ENCODE results near the gene GRHL3. TPM values are rescaled to one million over a fixed set of nuclear protein-coding genes. Genes with fewer than 3 reads are reported as not detected.
"Not testable (repeated sequence)": the region's sequence is repeated elsewhere in the genome, so short reads cannot be mapped to it uniquely, and the experiment has no call there.

The GRHL3 gene
- polyA plus RNA-seq (2011; rRNA removed): 0.04 TPM in 1 of 2 replicates, not detected in the other
- polyA minus RNA-seq (2011; rRNA and poly(A)+ RNA removed): not detected in 2 replicates

DNA sequence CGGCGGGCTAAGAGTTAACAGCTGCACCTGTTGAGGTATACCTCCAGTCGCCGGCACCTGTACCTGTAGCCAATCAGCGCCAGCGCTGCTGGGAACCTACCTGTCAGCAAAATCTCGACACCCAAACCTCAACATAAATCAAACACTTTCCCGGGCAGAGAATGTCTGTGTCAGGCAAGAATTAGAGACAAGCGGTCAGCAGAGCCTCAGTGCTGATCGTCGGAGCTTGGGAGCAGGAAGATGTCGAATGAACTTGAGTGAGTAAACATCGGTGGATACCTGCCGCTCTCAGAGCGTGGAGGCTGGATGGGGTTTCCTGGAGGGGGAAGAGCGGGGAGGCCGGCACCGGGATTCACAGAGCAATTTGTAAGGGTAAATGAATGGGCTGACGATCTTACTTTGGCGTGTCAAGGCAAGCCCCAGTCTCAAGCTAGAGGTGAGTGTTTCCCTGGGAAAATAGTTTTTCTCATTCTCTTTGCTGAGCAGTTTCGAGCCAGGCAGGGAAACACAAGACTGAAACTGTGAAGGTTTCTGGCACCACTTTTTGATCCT lies at the start of gene GRHL3:
GRHL3 (plus strand) TSS at position 46 of the 552 bp plus-strand sequence; CDS start at position 241, 195 bp downstream.
- DNase-seq (ENCODE audit: low read depth, low spot score): no peak

DNA sequence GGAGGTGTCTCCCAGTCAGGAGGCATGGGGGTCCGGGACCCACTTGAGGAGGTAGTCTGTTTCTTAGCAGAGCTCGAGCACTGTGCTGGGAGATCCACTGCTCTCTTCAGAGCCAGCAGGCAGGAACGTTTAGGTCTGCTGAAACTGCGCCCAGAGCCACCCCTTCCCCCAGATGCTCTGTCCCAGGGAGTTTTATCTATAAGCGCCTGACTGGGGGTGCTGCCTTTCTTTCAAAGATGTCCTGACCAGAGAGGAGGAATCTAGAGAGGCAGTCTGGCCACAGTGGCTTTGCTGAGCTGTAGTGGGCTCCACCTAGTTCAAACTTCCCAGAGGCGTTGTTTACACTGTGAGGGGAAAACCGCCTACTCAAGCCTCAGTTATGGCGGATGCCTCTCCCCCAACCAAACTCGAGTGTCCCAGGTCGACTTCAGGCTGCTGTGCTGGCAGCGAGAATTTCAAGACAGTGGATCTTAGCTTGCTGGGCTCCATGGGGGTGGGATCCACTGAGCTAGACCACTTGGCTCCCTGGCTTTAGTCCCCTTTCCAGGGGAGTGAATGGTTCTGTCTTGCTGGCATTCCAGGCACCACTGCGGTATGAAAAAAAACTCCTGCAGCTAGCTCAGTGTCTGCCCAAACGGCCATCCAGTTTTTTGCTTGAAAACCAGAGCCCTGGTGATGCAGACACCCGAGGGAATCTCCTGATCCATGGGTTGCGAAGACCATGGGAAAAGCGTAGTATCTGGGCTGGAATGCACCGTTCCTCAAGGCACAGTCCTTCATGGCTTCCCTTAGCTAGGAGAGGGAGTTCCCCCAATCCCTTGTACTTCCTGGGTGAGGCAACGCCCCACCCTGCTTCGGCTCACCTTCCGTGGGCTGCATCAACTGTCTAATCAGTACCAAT lies 44.7 kb upstream of the GRHL3 start:
- POLR2A ChIA-PET; H3K4me3 ChIP-seq (ENCODE audit: low read depth, low read length); H3K9me3 ChIP-seq (ENCODE audit: control insufficient read depth, insufficient read depth, low read length); DNase-seq (ENCODE audit: low read depth, low spot score); H3K27ac ChIP-seq (ENCODE audit: low read depth, low read length): not testable (repeated sequence)
- CTCF ChIA-PET: interaction anchor here (1.5 kb wide), 1 partner anchor 116 kb away, joined by 7 read pairs; no protein-coding TSS in a partner anchor
- H3K27me3 ChIP-seq (ENCODE audit: control insufficient read depth, insufficient read depth, low read length): peaks cover 25% of the 10 kb centered on the region

More for the DNA sequence above, at the start of gene GRHL3:
- Histone ChIP-seq H3K27me3 (ENCODE audit: control insufficient read depth, insufficient read depth, low read length) (peaks cover 40% of the 10 kb centered on the region), H3K27ac (ENCODE audit: low read depth, low read length) (no peak within 1 kb of the TSS), H3K9me3 (ENCODE audit: control insufficient read depth, insufficient read depth, low read length) (no peaks in the 10 kb centered on the region; the same call in 1 of the 2 replicates), H3K4me3 (ENCODE audit: low read depth, low read length) (no peak within 1 kb of the TSS)
- CTCF ChIA-PET: no interaction called here
- POLR2A ChIA-PET: no interaction called here
- TF ChIP-seq, protein P1, sequence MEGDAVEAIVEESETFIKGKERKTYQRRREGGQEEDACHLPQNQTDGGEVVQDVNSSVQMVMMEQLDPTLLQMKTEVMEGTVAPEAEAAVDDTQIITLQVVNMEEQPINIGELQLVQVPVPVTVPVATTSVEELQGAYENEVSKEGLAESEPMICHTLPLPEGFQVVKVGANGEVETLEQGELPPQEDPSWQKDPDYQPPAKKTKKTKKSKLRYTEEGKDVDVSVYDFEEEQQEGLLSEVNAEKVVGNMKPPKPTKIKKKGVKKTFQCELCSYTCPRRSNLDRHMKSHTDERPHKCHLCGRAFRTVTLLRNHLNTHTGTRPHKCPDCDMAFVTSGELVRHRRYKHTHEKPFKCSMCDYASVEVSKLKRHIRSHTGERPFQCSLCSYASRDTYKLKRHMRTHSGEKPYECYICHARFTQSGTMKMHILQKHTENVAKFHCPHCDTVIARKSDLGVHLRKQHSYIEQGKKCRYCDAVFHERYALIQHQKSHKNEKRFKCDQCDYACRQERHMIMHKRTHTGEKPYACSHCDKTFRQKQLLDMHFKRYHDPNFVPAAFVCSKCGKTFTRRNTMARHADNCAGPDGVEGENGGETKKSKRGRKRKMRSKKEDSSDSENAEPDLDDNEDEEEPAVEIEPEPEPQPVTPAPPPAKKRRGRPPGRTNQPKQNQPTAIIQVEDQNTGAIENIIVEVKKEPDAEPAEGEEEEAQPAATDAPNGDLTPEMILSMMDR (IDR thresholded peaks at IDR 0.05; ENCODE audit: low read depth, low read length): no peak

DNA sequence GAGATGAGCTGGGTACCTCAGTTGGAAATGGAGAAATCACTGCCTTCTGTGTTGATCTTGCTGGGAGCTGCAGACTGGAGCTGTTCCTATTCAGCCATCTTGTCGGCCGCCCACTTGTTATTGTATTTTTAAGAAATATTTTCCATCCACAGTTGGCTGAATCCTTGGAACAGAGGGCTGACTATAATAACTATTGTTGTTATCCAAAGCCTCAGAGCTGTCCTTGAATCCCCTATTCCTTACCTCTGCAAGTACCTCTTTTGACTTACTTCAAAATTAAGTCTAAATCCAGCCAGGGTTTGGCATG lies 44.1 kb upstream of the GRHL3 start:
- ChIA-PET POLR2A (no interaction called here), CTCF (interaction anchor here (1.5 kb wide), 1 partner anchor 116 kb away, joined by 7 read pairs; no protein-coding TSS in a partner anchor)
- TF ChIP-seq, protein P1 (IDR thresholded peaks at IDR 0.05; ENCODE audit: low read depth, low read length): no peak
- peaks cover 8% of the 10 kb centered on the region; the same call in 1 of the 2 replicates for H3K9me3 ChIP-seq (ENCODE audit: control insufficient read depth, insufficient read depth, low read length)
- H3K27me3 ChIP-seq (ENCODE audit: control insufficient read depth, insufficient read depth, low read length): peaks cover 25% of the 10 kb centered on the region
- no peak overlapping the region for H3K4me3 ChIP-seq (ENCODE audit: low read depth, low read length)
- H3K27ac ChIP-seq (ENCODE audit: low read depth, low read length): no peak overlapping the region
- DNase-seq (ENCODE audit: low read depth, low spot score): no peak

DNA sequence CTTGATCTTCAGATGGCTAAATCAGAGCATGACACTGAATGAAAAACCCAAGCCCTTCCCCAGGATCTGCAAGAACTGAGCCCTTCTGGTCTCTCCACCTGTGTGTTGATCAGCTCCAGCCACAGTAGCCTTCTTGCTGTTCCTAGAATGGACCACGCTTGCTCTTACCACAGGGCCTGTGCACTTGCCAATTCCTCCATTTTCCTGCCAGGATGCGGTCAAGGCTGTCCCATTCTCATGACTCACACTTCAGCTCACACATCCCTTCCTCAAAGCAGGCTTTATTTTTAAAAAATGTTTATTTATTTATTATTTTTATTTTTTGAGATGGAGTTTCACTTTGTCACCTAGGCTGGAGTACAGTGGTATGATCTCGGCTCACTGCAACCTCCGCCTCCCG lies 43.6 kb upstream of the GRHL3 start:
- TF ChIP-seq, protein P1 (IDR thresholded peaks at IDR 0.05; ENCODE audit: low read depth, low read length): no peak
- POLR2A ChIA-PET: no interaction called here
- Histone ChIP-seq H3K9me3 (ENCODE audit: control insufficient read depth, insufficient read depth, low read length) (peaks cover 8% of the 10 kb centered on the region; the same call in 1 of the 2 replicates), H3K27ac (ENCODE audit: low read depth, low read length) (no peak overlapping the region), H3K27me3 (ENCODE audit: control insufficient read depth, insufficient read depth, low read length) (peaks cover 25% of the 10 kb centered on the region), H3K4me3 (ENCODE audit: low read depth, low read length) (no peak overlapping the region)
- CTCF ChIA-PET: interaction anchor here (1.1 to 1.5 kb wide), 2 partner anchors 74 to 115 kb away, joined by 3 to 7 read pairs; no protein-coding TSS in a partner anchor
- DNase-seq (ENCODE audit: low read depth, low spot score): no peak

DNA sequence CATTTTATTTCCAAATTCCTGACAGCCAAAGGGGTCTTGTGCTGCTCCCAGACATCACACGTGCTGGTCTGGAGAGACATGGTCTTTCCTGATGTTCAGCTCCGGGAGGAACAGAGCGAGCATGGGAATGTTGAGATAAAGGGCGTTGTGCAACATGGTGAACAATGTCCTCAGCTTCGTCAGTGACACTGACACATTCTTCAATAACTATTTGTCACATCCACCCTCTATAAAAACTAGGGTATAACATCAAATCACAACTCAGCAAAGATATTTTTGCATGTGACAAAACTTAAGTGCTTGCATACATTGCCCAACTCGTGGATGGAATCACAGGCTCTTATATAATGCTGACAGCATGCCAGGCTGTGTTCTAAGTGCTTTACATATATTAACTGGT lies 42.4 kb upstream of the GRHL3 start:
- TF ChIP-seq, protein P1 (IDR thresholded peaks at IDR 0.05; ENCODE audit: low read depth, low read length): no peak
- Histone ChIP-seq H3K27ac (ENCODE audit: low read depth, low read length) (no peak overlapping the region), H3K9me3 (ENCODE audit: control insufficient read depth, insufficient read depth, low read length) (peaks cover 8% of the 10 kb centered on the region; the same call in 1 of the 2 replicates), H3K27me3 (ENCODE audit: control insufficient read depth, insufficient read depth, low read length) (peaks cover 27% of the 10 kb centered on the region), H3K4me3 (ENCODE audit: low read depth, low read length) (no peak overlapping the region)
- no peak for DNase-seq (ENCODE audit: low read depth, low spot score)
- CTCF ChIA-PET: interaction anchor here (1.1 to 2.4 kb wide), 2 partner anchors 75 to 76 kb away, joined by 3 to 8 read pairs; no protein-coding TSS in a partner anchor
- POLR2A ChIA-PET: no interaction called here
